GM23248 (cell line): ENCODE measurements around the gene SPATA6. TPM values are rescaled to one million over a fixed set of nuclear protein-coding genes. Genes with fewer than 3 reads are reported as not detected.
"Not testable (repeated sequence)": the region's sequence is repeated elsewhere in the genome, so short reads cannot be mapped to it uniquely, and the experiment has no call there.

Source experiments
- DNase-seq: peaks from one replicate; pipeline ENCODE4 v3.0.0-alpha.2; 2015
- H2AFZ ChIP-seq: fragments of 200-600 bp; sonication (generic); 2 replicates; pipeline ENCODE4 v1.6.1; 2016; ENCODE audit warnings: antibody characterized with exemption
- H3F3A ChIP-seq: fragments of 200-600 bp; sonication (generic); 2 replicates; pipeline ENCODE4 v1.6.1; 2016; ENCODE audit warnings: mild to moderate bottlenecking, antibody characterized with exemption, mixed run types; ENCODE audit not compliant: insufficient read depth
- H3K27ac ChIP-seq: fragments of 200-600 bp; sonication (generic); 2 replicates; pipeline ENCODE4 v1.5.1; 2016; ENCODE audit warnings: mild to moderate bottlenecking
- H3K27me3 ChIP-seq: fragments of 200-600 bp; sonication (generic); replicated peaks from 2 replicates; pipeline ENCODE4 v1.6.1; 2016; ENCODE audit warnings: mild to moderate bottlenecking; ENCODE audit not compliant: insufficient read depth
- H3K36me3 ChIP-seq: fragments of 200-600 bp; sonication (generic); 2 replicates; pipeline ENCODE4 v1.6.1; 2016; ENCODE audit warnings: low read depth, mild to moderate bottlenecking
- H3K4me1 ChIP-seq: fragments of 200-600 bp; sonication (generic); 2 replicates; pipeline ENCODE4 v1.6.1; 2016; ENCODE audit warnings: mild to moderate bottlenecking; ENCODE audit not compliant: insufficient read depth
- H3K4me2 ChIP-seq: fragments of 200-600 bp; sonication (generic); one replicate; pipeline ENCODE4 v1.6.1; 2016; ENCODE audit warnings: mild to moderate bottlenecking; ENCODE audit not compliant: unreplicated experiment
- H3K4me3 ChIP-seq: fragments of 200-600 bp; sonication (generic); 2 replicates; pipeline ENCODE4 v1.5.1; 2016; ENCODE audit warnings: mild to moderate bottlenecking
- H3K79me2 ChIP-seq: fragments of 200-600 bp; sonication (generic); 2 replicates; pipeline ENCODE4 v1.6.1; 2016; ENCODE audit warnings: mild to moderate bottlenecking; ENCODE audit not compliant: insufficient read depth
- H3K9ac ChIP-seq: fragments of 200-600 bp; sonication (generic); 2 replicates; pipeline ENCODE4 v1.6.1; 2016; ENCODE audit warnings: mild to moderate bottlenecking
- H3K9me2 ChIP-seq: fragments of 200-600 bp; sonication (generic); 2 replicates; pipeline ENCODE4 v1.6.1; 2016; ENCODE audit warnings: mixed run types, mild to moderate bottlenecking, moderate library complexity; ENCODE audit not compliant: insufficient read depth
- H3K9me3 ChIP-seq: fragments of 200-600 bp; sonication (generic); one replicate; pipeline ENCODE4 v1.6.1; 2017; ENCODE audit warnings: low read depth
- H4K20me1 ChIP-seq: fragments of 200-600 bp; sonication (generic); 2 replicates; pipeline ENCODE4 v1.6.0; 2016; ENCODE audit not compliant: insufficient read depth
- EZH2 ChIP-seq: fragments of 200-600 bp; sonication (generic); IDR thresholded peaks from 2 replicates; pipeline ENCODE4 v1.6.1; 2018; ENCODE audit warnings: antibody characterized with exemption, mild to moderate bottlenecking; ENCODE audit not compliant: insufficient read depth, poor library complexity, severe bottlenecking
- EZH2phosphoT487 ChIP-seq: fragments of 200-600 bp; sonication (generic); IDR thresholded peaks from 2 replicates; pipeline ENCODE4 v1.6.1; 2018; ENCODE audit warnings: antibody characterized with exemption, moderate library complexity, mild to moderate bottlenecking, low read depth; ENCODE audit not compliant: insufficient read depth
- WGBS, 2 experiments: methylation state at CpG; one replicate each; pipeline ENCODE4 v1.1.6; 2015 to 2017; ENCODE audit warnings: low lambda C conversion rate in 2 of 2, low coverage in 1 of 2; ENCODE audit errors: missing lambda C conversion rate in 2 of 2; 5-methylcytosine and 5-hydroxymethylcytosine counted together
- in situ Hi-C: fragments of 300-500 bp; cut with MboI; formaldehyde crosslinking; loops from 2 replicates; pipeline ENCODE4 v1.15.0; 2020
- polyA plus RNA-seq: library from polyadenylated mRNA; unstranded; fragments of >200 nt; fragmentation: Nextera tagmentation; extraction: Ambion mirVana; gene quantifications from 2 replicates; pipeline ENCODE4 v1.2.1, GENCODE V29; 2016
- total RNA-seq: library from RNA; depleted of rRNA; stranded (reverse); fragments of >200 nt; shearing (Covaris generic); gene quantifications from 2 replicates; pipeline ENCODE4 v1.2.3, GENCODE V29; 2014

The SPATA6 gene
- total and polyA plus RNA-seq, 2 experiments from 2014 or later: 1.4 to 5.1 TPM

- no peaks in the 10 kb centered on the region for H3K9me2 ChIP-seq
- no peak overlapping the region for H3K9ac ChIP-seq
- H3K4me2 ChIP-seq: peak overlapping the region; percentile 47
- H2AFZ ChIP-seq: no peak overlapping the region
- H3K9me3 ChIP-seq: no peaks in the 10 kb centered on the region
- H3K36me3 ChIP-seq: no peaks in the 10 kb centered on the region
- H3K27ac ChIP-seq: peak overlapping the region; percentile 60
- no peaks in the 10 kb centered on the region for H3K27me3 ChIP-seq
- peaks cover 21% of the 10 kb centered on the region for H3F3A ChIP-seq
- H3K4me1 ChIP-seq: peaks cover 21% of the 10 kb centered on the region
- DNase-seq: peak; percentile 93
- H3K4me3 ChIP-seq: no peak overlapping the region
- WGBS, 2 experiments: 37% methylated on average over 5 of the region's 5 CpGs
- in situ Hi-C loops: no loop called here
- TF ChIP-seq EZH2phosphoT487 (no peak), EZH2 (no peak)
- no peaks in the 10 kb centered on the region for H4K20me1 ChIP-seq
- H3K79me2 ChIP-seq: no peaks in the 10 kb centered on the region
Observed at GRCh38 chr1:48493970-48494769, 22.2 kb upstream of the SPATA6 start.

GRCh38 chr1:48493041-48493440, 21.0 kb upstream of the SPATA6 start:
- H3K9me3 ChIP-seq: no peaks in the 10 kb centered on the region
- no peaks in the 10 kb centered on the region for H3K79me2 ChIP-seq
- no peak overlapping the region for H3K9ac ChIP-seq
- no peak overlapping the region for H3K4me2 ChIP-seq
- WGBS, 2 experiments: 56 to 57% methylated on average over 5 of the region's 5 CpGs
- peaks cover 21% of the 10 kb centered on the region for H3K4me1 ChIP-seq
- H3K27me3 ChIP-seq: no peaks in the 10 kb centered on the region
- no peaks in the 10 kb centered on the region for H3K9me2 ChIP-seq
- no peak for TF ChIP-seq EZH2
- TF ChIP-seq EZH2phosphoT487: no peak
- no peaks in the 10 kb centered on the region for H4K20me1 ChIP-seq
- H2AFZ ChIP-seq: no peak overlapping the region
- H3F3A ChIP-seq: peaks cover 21% of the 10 kb centered on the region
- H3K36me3 ChIP-seq: no peaks in the 10 kb centered on the region
- no peak overlapping the region for H3K27ac ChIP-seq
- DNase-seq: no peak
- in situ Hi-C loops: no loop called here
- no peak overlapping the region for H3K4me3 ChIP-seq

- no peak overlapping the region for H2AFZ ChIP-seq
- H3K9me2 ChIP-seq: no peaks in the 10 kb centered on the region
- no peak overlapping the region for H3K4me2 ChIP-seq
- peaks cover 21% of the 10 kb centered on the region for H3F3A ChIP-seq
- H3K4me1 ChIP-seq: peaks cover 21% of the 10 kb centered on the region
- no peaks in the 10 kb centered on the region for H3K36me3 ChIP-seq
- H3K27me3 ChIP-seq: no peaks in the 10 kb centered on the region
- no peaks in the 10 kb centered on the region for H3K79me2 ChIP-seq
- no peaks in the 10 kb centered on the region for H4K20me1 ChIP-seq
- TF ChIP-seq EZH2phosphoT487 (no peak), EZH2 (no peak)
- H3K9ac ChIP-seq: no peak overlapping the region
- no peak overlapping the region for H3K4me3 ChIP-seq
- no peak for DNase-seq
- H3K27ac ChIP-seq: no peak overlapping the region
- no peaks in the 10 kb centered on the region for H3K9me3 ChIP-seq
- in situ Hi-C loops: no loop called here
Observed at GRCh38 chr1:48492392-48492791, 20.4 kb upstream of the SPATA6 start.

GRCh38 chr1:48488721-48489120, 16.7 kb upstream of the SPATA6 start:
- H3K36me3 ChIP-seq: no peaks in the 10 kb centered on the region
- no peaks in the 10 kb centered on the region for H3K9me2 ChIP-seq
- H3K27me3 ChIP-seq: no peaks in the 10 kb centered on the region
- H2AFZ ChIP-seq: no peak overlapping the region
- no peak overlapping the region for H3K4me3 ChIP-seq
- peaks cover 4% of the 10 kb centered on the region for H3F3A ChIP-seq
- H3K9ac ChIP-seq: no peak overlapping the region
- peaks cover 3% of the 10 kb centered on the region for H3K4me1 ChIP-seq
- no peak for DNase-seq
- H3K9me3 ChIP-seq: no peaks in the 10 kb centered on the region
- H3K79me2 ChIP-seq: no peaks in the 10 kb centered on the region
- no peaks in the 10 kb centered on the region for H4K20me1 ChIP-seq
- no peak overlapping the region for H3K27ac ChIP-seq
- H3K4me2 ChIP-seq: no peak overlapping the region
- in situ Hi-C loops: no loop called here
- no peak for TF ChIP-seq EZH2phosphoT487
- no peak for TF ChIP-seq EZH2
- 19 to 21% methylated on average over 2 of the region's 2 CpGs for WGBS, 2 experiments

GRCh38 chr1:48480504-48480903, 8.5 kb upstream of the SPATA6 start:
- Histone ChIP-seq H2AFZ (no peak overlapping the region), H3K9me2 (no peaks in the 10 kb centered on the region), H3K4me1 (no peaks in the 10 kb centered on the region), H3K79me2 (no peaks in the 10 kb centered on the region), H3K36me3 (no peaks in the 10 kb centered on the region), H3F3A (no peaks in the 10 kb centered on the region), H4K20me1 (no peaks in the 10 kb centered on the region), H3K9me3 (no peaks in the 10 kb centered on the region), H3K9ac (no peak overlapping the region), H3K27ac (no peak overlapping the region), H3K4me2 (no peak overlapping the region), H3K4me3 (no peak overlapping the region), H3K27me3 (peaks cover 5% of the 10 kb centered on the region; the same call in 1 of the 2 replicates)
- in situ Hi-C loops: no loop called here
- TF ChIP-seq EZH2 (no peak), EZH2phosphoT487 (no peak)
- no peak for DNase-seq

- H3K4me1 ChIP-seq, H3K27ac ChIP-seq, H3K4me2 ChIP-seq, in situ Hi-C loops, H3K9me2 ChIP-seq, H3K4me3 ChIP-seq, H3K9me3 ChIP-seq, H3K36me3 ChIP-seq, DNase-seq, H3K79me2 ChIP-seq, H2AFZ ChIP-seq, H3F3A ChIP-seq, H3K9ac ChIP-seq, H3K27me3 ChIP-seq, H4K20me1 ChIP-seq: not testable (repeated sequence)
- 20 to 22% methylated on average over 1 to 2 of the region's 4 CpGs for WGBS, 2 experiments
Observed at GRCh38 chr1:48480023-48480422, 8.0 kb upstream of the SPATA6 start.
